Lung (tissue), 12 donors: Measurements from ENCODE around the gene EHMT2. TPM values are rescaled to one million over a fixed set of nuclear protein-coding genes. Genes with fewer than 3 reads are reported as not detected.

Source experiments
- ATAC-seq: fragments of 200-7000 bp; cut with Tn5 transposase; one replicate; pipeline ENCODE4 v1.9.1; 2020; ENCODE audit warnings: moderate number of reproducible peaks; ENCODE audit not compliant: insufficient read depth, low FRiP score
- DNase-seq, 3 donors: peaks; one replicate each; pipeline ENCODE4 v3.0.0-alpha.2; 2013 to 2017
- H3K27ac ChIP-seq, 2 donors: one replicate each; pipeline ENCODE4 v1.5.1; 2013; ENCODE audit warnings: mild to moderate bottlenecking in 2 of 2, moderate library complexity in 2 of 2, control low read depth in 1 of 2, inconsistent platforms in 1 of 2, low read depth in 1 of 2, low read length in 1 of 2
- H3K27me3 ChIP-seq, 3 donors: one replicate each; pipeline ENCODE4 v1.5.1; 2013; ENCODE audit warnings: low read length in 2 of 3; ENCODE audit not compliant: control insufficient read depth in 3 of 3, insufficient read depth in 3 of 3
- H3K36me3 ChIP-seq, 4 donors: one replicate each; pipeline ENCODE4 v1.5.1; 2013; ENCODE audit warnings: low read length in 4 of 4, mild to moderate bottlenecking in 1 of 4, moderate library complexity in 1 of 4; ENCODE audit not compliant: control insufficient read depth in 4 of 4, insufficient read depth in 4 of 4
- H3K4me1 ChIP-seq, 5 donors: one replicate each; pipeline ENCODE4 v1.5.1; 2013; ENCODE audit warnings: low read length in 5 of 5, mild to moderate bottlenecking in 2 of 5, moderate library complexity in 1 of 5; ENCODE audit not compliant: control insufficient read depth in 5 of 5, insufficient read depth in 5 of 5
- H3K4me3 ChIP-seq: one replicate; pipeline ENCODE4 v1.5.1; 2013; ENCODE audit warnings: mild to moderate bottlenecking, control low read depth, moderate library complexity
- H3K9ac ChIP-seq, 2 donors: one replicate each; pipeline ENCODE4 v1.5.1; 2013; ENCODE audit warnings: low read length in 2 of 2, control low read depth in 1 of 2; ENCODE audit not compliant: insufficient read depth in 1 of 2
- H3K9me3 ChIP-seq, 4 donors: one replicate each; pipeline ENCODE4 v1.5.1; 2013; ENCODE audit warnings: low read length in 3 of 4, mild to moderate bottlenecking in 1 of 4, moderate library complexity in 1 of 4; ENCODE audit not compliant: control insufficient read depth in 4 of 4, insufficient read depth in 3 of 4
- WGBS, 2 donors: extraction: QIAGEN DNeasy Blood & Tissue Kit; methylation state at CpG; one replicate each; pipeline ENCODE4 v1.1.7; 2013; 5-methylcytosine and 5-hydroxymethylcytosine counted together
- polyA plus RNA-seq, 2 donors: library from polyadenylated mRNA; stranded (reverse); fragments of 200-250 nt; gene quantifications; one replicate each; pipeline ENCODE4 v1.2.1, GENCODE V29; 2013
- total RNA-seq, 2 donors: library from RNA; depleted of rRNA in 1 of 2; stranded (reverse); fragments of >200 nt in 1 of 2; gene quantifications; one replicate each; pipeline ENCODE4 v1.2.1, GENCODE V29; 2014 to 2021
- TF ChIP-seq, protein P1 (sequence below): IDR thresholded peaks from 2 replicates; pipeline ENCODE4 v1.5.1; 2012; ENCODE audit warnings: mild to moderate bottlenecking; ENCODE audit errors: control extremely low read depth, extremely low read depth
- donor health status: control.
- donor health status: control.
- donor health status: Bipolar disorder and iron deficiency.
- donor health status: healthy.
- donor health status: DM: yes; HTN: yes; CAD: no.

The EHMT2 gene
- total and polyA plus RNA-seq, 4 donors, result 21.2 to 43.4 (median 34.8) TPM

DNA sequence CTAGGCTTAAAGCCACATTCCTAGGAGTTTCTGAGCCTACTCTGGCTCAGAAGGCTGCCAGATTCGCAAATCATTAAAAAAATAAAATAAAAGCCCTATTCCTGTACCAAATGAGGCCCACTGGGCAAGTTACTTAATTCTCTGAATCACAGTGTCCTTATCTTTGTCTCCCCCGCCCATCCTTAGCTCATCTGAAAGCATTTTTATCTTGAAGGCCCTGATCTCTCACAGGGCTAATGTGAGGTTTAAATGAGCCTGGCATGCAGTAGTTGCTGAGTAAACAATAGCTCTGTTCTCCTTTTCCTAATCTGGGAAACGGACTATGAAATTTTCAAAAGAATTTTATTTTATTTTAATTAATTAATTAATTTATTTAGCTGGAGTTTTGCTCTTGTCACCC is 6.5 kb upstream of the EHMT2 start:
- Histone ChIP-seq H3K4me1 (peaks cover 0 to 25% (median 5%) of the 10 kb centered on the region in 5 donors), H3K36me3 (no peaks in the 10 kb centered on the region), H3K27me3 (peaks cover 0 to 3% (median 3%) of the 10 kb centered on the region in 3 donors), H3K9ac (no peak overlapping the region), H3K4me3 (no peak overlapping the region), H3K27ac (no peak overlapping the region), H3K9me3 (no peaks in the 10 kb centered on the region)
- DNase-seq, result no peak
- TF ChIP-seq, protein P1, sequence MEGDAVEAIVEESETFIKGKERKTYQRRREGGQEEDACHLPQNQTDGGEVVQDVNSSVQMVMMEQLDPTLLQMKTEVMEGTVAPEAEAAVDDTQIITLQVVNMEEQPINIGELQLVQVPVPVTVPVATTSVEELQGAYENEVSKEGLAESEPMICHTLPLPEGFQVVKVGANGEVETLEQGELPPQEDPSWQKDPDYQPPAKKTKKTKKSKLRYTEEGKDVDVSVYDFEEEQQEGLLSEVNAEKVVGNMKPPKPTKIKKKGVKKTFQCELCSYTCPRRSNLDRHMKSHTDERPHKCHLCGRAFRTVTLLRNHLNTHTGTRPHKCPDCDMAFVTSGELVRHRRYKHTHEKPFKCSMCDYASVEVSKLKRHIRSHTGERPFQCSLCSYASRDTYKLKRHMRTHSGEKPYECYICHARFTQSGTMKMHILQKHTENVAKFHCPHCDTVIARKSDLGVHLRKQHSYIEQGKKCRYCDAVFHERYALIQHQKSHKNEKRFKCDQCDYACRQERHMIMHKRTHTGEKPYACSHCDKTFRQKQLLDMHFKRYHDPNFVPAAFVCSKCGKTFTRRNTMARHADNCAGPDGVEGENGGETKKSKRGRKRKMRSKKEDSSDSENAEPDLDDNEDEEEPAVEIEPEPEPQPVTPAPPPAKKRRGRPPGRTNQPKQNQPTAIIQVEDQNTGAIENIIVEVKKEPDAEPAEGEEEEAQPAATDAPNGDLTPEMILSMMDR, result no peak
- 70 to 90% methylated on average over 3 of the region's 3 CpGs for WGBS, 2 donors
- ATAC-seq, result no peak

DNA sequence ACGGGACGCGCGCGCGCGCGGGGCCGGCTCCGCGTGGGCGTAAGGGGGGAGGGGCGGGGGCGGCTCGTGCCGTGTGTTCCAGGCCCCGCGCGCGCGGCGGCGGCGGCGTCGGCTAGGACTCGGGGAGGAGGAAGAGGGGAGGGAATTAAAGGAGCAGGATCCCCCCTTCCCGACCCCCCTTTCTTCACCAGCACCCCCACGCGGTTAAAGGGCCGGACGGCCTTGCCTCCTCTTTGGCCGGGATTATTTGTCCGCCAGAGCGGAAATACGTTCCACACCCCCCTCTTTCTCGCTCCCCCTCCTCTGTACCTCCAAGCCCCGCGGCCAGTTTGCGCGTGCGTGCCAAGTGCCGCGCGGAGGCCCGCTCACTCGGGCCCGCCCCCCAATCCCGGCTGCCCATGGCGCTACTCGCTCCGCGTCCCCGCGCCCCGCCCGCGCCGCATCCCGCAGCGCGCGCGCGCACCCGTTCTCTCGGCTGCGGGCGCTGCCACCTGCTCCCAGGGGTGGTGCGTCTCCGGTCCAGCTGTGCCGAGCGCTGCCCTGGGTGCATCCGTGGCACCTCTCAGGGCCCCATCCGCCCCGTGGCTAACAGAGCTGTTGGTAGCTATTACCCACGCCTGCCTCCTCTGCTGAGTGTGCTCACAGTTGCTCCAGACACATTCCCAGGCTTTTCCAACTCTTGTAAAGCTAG is 4.6 kb upstream of the EHMT2 start, which contains the start of gene ZBTB12:
TSS of gene ZBTB12 (minus strand) at position 134 of the 691 bp plus-strand sequence. CDS start 781 bp downstream, outside the sequence.
- DNase-seq, result peak; percentile 98 to 100 (median 99)
- ATAC-seq, result peak; percentile 79
- 0 to 1% methylated on average over 54 to 77 of the region's 77 CpGs for WGBS, 2 donors

DNA sequence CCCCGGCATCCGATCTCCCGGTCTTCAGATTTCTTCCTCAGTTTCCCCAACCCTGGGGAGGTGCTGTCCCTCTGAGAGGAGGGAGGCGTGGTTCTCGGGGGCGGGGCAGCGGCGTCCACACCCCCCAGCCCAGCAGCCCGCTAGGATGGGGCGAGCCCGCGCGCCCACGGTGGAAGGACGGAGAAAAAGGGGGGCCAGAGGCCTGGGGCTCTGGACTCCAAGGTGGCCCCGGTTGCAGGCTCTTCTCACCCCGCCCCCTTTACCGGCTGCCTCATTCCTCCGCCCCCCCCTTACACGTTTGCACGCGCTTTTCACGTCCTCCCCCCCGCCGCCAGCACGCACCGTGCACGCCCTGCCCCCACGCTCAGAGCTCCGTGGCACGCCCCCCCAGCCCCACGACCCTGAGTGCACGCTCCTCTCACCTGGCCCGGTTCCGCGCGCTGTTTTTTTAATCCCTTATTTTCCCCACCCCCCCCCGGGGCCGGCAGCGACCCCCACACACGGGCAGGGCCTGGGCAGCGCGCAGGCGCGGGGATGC is 4.0 kb upstream of the EHMT2 start:
- TF ChIP-seq, protein P1, result no peak
- Histone ChIP-seq H3K27ac (peak overlapping the region; percentile 12 to 63), H3K9ac (no peak overlapping the region), H3K27me3 (peaks cover 0 to 3% (median 3%) of the 10 kb centered on the region in 3 donors), H3K4me1 (peaks cover 0 to 39% (median 9%) of the 10 kb centered on the region in 5 donors), H3K4me3 (peak overlapping the region; percentile 30), H3K36me3 (no peaks in the 10 kb centered on the region), H3K9me3 (no peaks in the 10 kb centered on the region)
- peak; percentile 56 to 57 (median 56) for DNase-seq
- no peak for ATAC-seq
- 0 to 2% methylated on average over 37 to 43 of the region's 45 CpGs for WGBS, 2 donors

More for the DNA sequence above, 4.6 kb upstream of the EHMT2 start, which contains the start of gene ZBTB12:
- Histone ChIP-seq H3K27me3 (peaks cover 0 to 3% (median 3%) of the 10 kb centered on the region in 3 donors), H3K36me3 (no peaks in the 10 kb centered on the region), H3K9me3 (no peaks in the 10 kb centered on the region), H3K4me1 (peaks cover 0 to 36% (median 9%) of the 10 kb centered on the region in 5 donors), H3K27ac (peak within 1 kb of the TSS; percentile 63 to 80), H3K4me3 (peak within 1 kb of the TSS; percentile 55), H3K9ac (peak within 1 kb of the TSS; percentile 11 to 64)
- TF ChIP-seq, protein P1, result no peak
